Caco-2 (cell line): ENCODE measurements around the gene SLC5A10. TPM values are rescaled to one million over a fixed set of nuclear protein-coding genes. Genes with fewer than 3 reads are reported as not detected.
"Not testable (repeated sequence)": the region's sequence is repeated elsewhere in the genome, so short reads cannot be mapped to it uniquely, and the experiment has no call there.

ENCODE experiments used
- BruUV-seq: library from RNA; stranded (reverse); fragments of 400-500 nt; replicated peaks from 2 replicates; lab custom pipeline; 2021; lab: Mats Ljungman, UMichigan
- CTCF ChIA-PET: fragments of 300-600 bp; sonication (Branson Sonifier 250); formaldehyde crosslinking; loops from one replicate; lab custom pipeline; 2022; ENCODE audit warnings: antibody characterized with exemption; lab: Charles Lee
- POLR2A ChIA-PET: fragments of 300-600 bp; sonication (Branson Sonifier 250); formaldehyde crosslinking; loops from one replicate; lab custom pipeline; 2022; ENCODE audit warnings: antibody characterized with exemption; lab: Charles Lee
- DNase-seq, 2 experiments: peaks; one replicate each; pipeline versions ENCODE4 v3.0.0 to v3.0.0-alpha.2; 2020 to 2022
- H3K27me3 ChIP-seq: replicated peaks from 2 replicates; pipeline ENCODE4 v1.6.0; 2011; ENCODE audit warnings: low read length; ENCODE audit not compliant: control insufficient read depth, insufficient read depth
- H3K36me3 ChIP-seq: 2 replicates; pipeline ENCODE4 v1.5.1; 2011; ENCODE audit warnings: low read length; ENCODE audit not compliant: control insufficient read depth, insufficient read depth
- H3K4me1 ChIP-seq: fragments of 250-450 bp; sonication (Bioruptor Pico); 2 replicates; pipeline ENCODE4 v1.5.1; 2020; ENCODE audit warnings: mild to moderate bottlenecking
- H3K4me3 ChIP-seq: 2 replicates; pipeline ENCODE4 v1.5.1; 2011; ENCODE audit warnings: low read depth, mild to moderate bottlenecking, control low read depth, low read length
- H3K9me3 ChIP-seq: fragments of 250-450 bp; sonication (Bioruptor Pico); 2 replicates; pipeline ENCODE4 v1.5.1; 2020; ENCODE audit warnings: mild to moderate bottlenecking, moderate library complexity
- H3K27ac Mint-ChIP-seq: one replicate; pipeline ENCODE4 v1.8.0; 2022; ENCODE audit warnings: mixed read lengths; ENCODE audit not compliant: unreplicated experiment
- H3K27me3 Mint-ChIP-seq: one replicate; pipeline ENCODE4 v1.8.0; 2022; ENCODE audit warnings: mixed read lengths; ENCODE audit not compliant: insufficient read depth, unreplicated experiment
- H3K36me3 Mint-ChIP-seq: one replicate; pipeline ENCODE4 v1.8.0; 2022; ENCODE audit warnings: mild to moderate bottlenecking, mixed read lengths; ENCODE audit not compliant: insufficient read depth, unreplicated experiment
- H3K4me1 Mint-ChIP-seq: one replicate; pipeline ENCODE4 v1.8.0; 2022; ENCODE audit warnings: low read depth, mixed read lengths; ENCODE audit not compliant: unreplicated experiment
- H3K4me3 Mint-ChIP-seq: one replicate; pipeline ENCODE4 v1.8.0; 2022; ENCODE audit warnings: mild to moderate bottlenecking, moderate library complexity, mixed read lengths; ENCODE audit not compliant: unreplicated experiment
- H3K9me3 Mint-ChIP-seq: one replicate; pipeline ENCODE4 v1.8.0; 2022; ENCODE audit warnings: mixed read lengths; ENCODE audit not compliant: unreplicated experiment
- intact Hi-C: fragments of 100-400 bp; cut with micrococcal nuclease; formaldehyde crosslinking; loops from one replicate; pipeline ENCODE4 v1.10.0; 2022; ENCODE audit not compliant: unreplicated experiment
- total RNA-seq: library from RNA; stranded (reverse); gene quantifications from 2 replicates; pipeline ENCODE4 v1.2.3, GENCODE V29; 2022
- TF ChIP-seq, protein P1 (sequence below), 2 experiments: fragments of 200-600 bp in 1 of 2; IDR thresholded peaks; 1 replicate in 1 of 2; 2 replicates in 1 of 2; pipeline versions ENCODE4 v1.5.1 to v1.8.0; 2011 to 2022; ENCODE audit warnings: antibody characterized with exemption in 1 of 2, control low read depth in 1 of 2, inconsistent platforms in 1 of 2, low read depth in 1 of 2, low read length in 1 of 2, mild to moderate bottlenecking in 1 of 2, moderate library complexity in 1 of 2; ENCODE audit not compliant: insufficient read depth in 1 of 2, severe bottlenecking in 1 of 2, unreplicated experiment in 1 of 2

Gene SLC5A10
- total RNA-seq, 1 experiment from 2014 or later: 0.27 TPM

GRCh38 chr17:18921485-18921884 lies 30.5 kb upstream of the SLC5A10 start:
- Mint-ChIP-seq H3K27ac (no peak overlapping the region), H3K4me1 (peaks cover 17% of the 10 kb centered on the region), H3K27me3 (no peaks in the 10 kb centered on the region), H3K9me3 (no peaks in the 10 kb centered on the region), H3K36me3 (peaks cover 42% of the 10 kb centered on the region), H3K4me3 (no peak overlapping the region)
- BruUV-seq: no TSS peak
- CTCF ChIA-PET: no interaction called here
- Histone ChIP-seq H3K27me3 (no peaks in the 10 kb centered on the region), H3K9me3 (no peaks in the 10 kb centered on the region), H3K4me3 (no peak overlapping the region), H3K36me3 (peaks cover 2% of the 10 kb centered on the region; the same call in 1 of the 2 replicates), H3K4me1 (peaks cover 8% of the 10 kb centered on the region; the same call in 1 of the 2 replicates)
- no peak for DNase-seq
- TF ChIP-seq, protein P1, sequence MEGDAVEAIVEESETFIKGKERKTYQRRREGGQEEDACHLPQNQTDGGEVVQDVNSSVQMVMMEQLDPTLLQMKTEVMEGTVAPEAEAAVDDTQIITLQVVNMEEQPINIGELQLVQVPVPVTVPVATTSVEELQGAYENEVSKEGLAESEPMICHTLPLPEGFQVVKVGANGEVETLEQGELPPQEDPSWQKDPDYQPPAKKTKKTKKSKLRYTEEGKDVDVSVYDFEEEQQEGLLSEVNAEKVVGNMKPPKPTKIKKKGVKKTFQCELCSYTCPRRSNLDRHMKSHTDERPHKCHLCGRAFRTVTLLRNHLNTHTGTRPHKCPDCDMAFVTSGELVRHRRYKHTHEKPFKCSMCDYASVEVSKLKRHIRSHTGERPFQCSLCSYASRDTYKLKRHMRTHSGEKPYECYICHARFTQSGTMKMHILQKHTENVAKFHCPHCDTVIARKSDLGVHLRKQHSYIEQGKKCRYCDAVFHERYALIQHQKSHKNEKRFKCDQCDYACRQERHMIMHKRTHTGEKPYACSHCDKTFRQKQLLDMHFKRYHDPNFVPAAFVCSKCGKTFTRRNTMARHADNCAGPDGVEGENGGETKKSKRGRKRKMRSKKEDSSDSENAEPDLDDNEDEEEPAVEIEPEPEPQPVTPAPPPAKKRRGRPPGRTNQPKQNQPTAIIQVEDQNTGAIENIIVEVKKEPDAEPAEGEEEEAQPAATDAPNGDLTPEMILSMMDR (IDR thresholded peaks at IDR 0.05; ENCODE audit: insufficient read depth in 1 of 2, low read depth in 1 of 2, low read length in 1 of 2, severe bottlenecking in 1 of 2, unreplicated experiment in 1 of 2): no peak
- intact Hi-C loops: no loop called here
- POLR2A ChIA-PET: no interaction called here

- Mint-ChIP-seq H3K4me3 (no peak overlapping the region), H3K27ac (no peak overlapping the region), H3K9me3 (no peaks in the 10 kb centered on the region), H3K27me3 (no peaks in the 10 kb centered on the region), H3K4me1 (peaks cover 17% of the 10 kb centered on the region), H3K36me3 (peaks cover 37% of the 10 kb centered on the region)
- no peak overlapping the region for H3K4me3 ChIP-seq
- intact Hi-C loops: no loop called here
- no peaks in the 10 kb centered on the region for H3K9me3 ChIP-seq
- POLR2A ChIA-PET: no interaction called here
- CTCF ChIA-PET: no interaction called here
- H3K4me1 ChIP-seq: peaks cover 8% of the 10 kb centered on the region; the same call in 1 of the 2 replicates
- peaks cover 2% of the 10 kb centered on the region; the same call in 1 of the 2 replicates for H3K36me3 ChIP-seq
- DNase-seq: no peak
- no TSS peak for BruUV-seq
- no peaks in the 10 kb centered on the region for H3K27me3 ChIP-seq
- TF ChIP-seq, protein P1 (IDR thresholded peaks at IDR 0.05; ENCODE audit: insufficient read depth in 1 of 2, low read depth in 1 of 2, low read length in 1 of 2, severe bottlenecking in 1 of 2, unreplicated experiment in 1 of 2): no peak
These were observed 30.0 kb upstream of the SLC5A10 start for GRCh38 chr17:18921912-18922451.

GRCh38 chr17:18922596-18922995 lies 29.4 kb upstream of the SLC5A10 start:
- POLR2A ChIA-PET, BruUV-seq, CTCF ChIA-PET, DNase-seq, H3K27ac Mint-ChIP-seq, H3K27me3 Mint-ChIP-seq, H3K9me3 ChIP-seq, H3K36me3 ChIP-seq, intact Hi-C loops, H3K9me3 Mint-ChIP-seq, H3K4me1 ChIP-seq, H3K27me3 ChIP-seq, H3K4me3 ChIP-seq, H3K4me3 Mint-ChIP-seq: not testable (repeated sequence)
- peaks cover 31% of the 10 kb centered on the region for H3K36me3 Mint-ChIP-seq
- peaks cover 17% of the 10 kb centered on the region for H3K4me1 Mint-ChIP-seq
